GM12878 (cell line): ENCODE results near the gene ESYT2. TPM values are rescaled to one million over a fixed set of nuclear protein-coding genes. Genes with fewer than 3 reads are reported as not detected.
A peak's percentile ranks its signal among the peaks of the same experiment; 100 is the strongest.

Source experiments
- BCL11A ChIP-seq: IDR thresholded peaks from 2 replicates; pipeline ENCODE4 v1.6.1; 2011; ENCODE audit warnings: low read depth, low read length
- BHLHE40 ChIP-seq, 2 experiments: fragments of 450-650 bp in 1 of 2; IDR thresholded peaks; 2 replicates each; pipeline ENCODE4 v1.6.1; 2011 to 2017; ENCODE audit warnings: low read depth in 2 of 2, borderline replicate concordance in 1 of 2, improper control_type of control experiment in 1 of 2, low read length in 1 of 2, mild to moderate bottlenecking in 1 of 2
- CHD2 ChIP-seq: IDR thresholded peaks from 2 replicates; pipeline ENCODE4 v1.6.1; 2011; ENCODE audit warnings: low read depth, low read length, improper control_type of control experiment, borderline replicate concordance
- CREB1 ChIP-seq: IDR thresholded peaks from 2 replicates; pipeline ENCODE4 v1.6.1; 2012; ENCODE audit warnings: low read depth, mild to moderate bottlenecking, inconsistent platforms
- CREM ChIP-seq: IDR thresholded peaks from 2 replicates; pipeline ENCODE4 v1.6.1; 2014; ENCODE audit warnings: antibody characterized with exemption, low read depth
- DPF2 ChIP-seq: fragments of 450-650 bp; IDR thresholded peaks from 2 replicates; pipeline ENCODE4 v1.6.1; 2017; ENCODE audit warnings: mild to moderate bottlenecking
- EED ChIP-seq: sonication (generic); IDR thresholded peaks from 2 replicates; pipeline ENCODE4 v1.6.1; 2016; ENCODE audit warnings: antibody characterized with exemption, low read depth
- ETV6 ChIP-seq, 2 experiments: fragments of 450-650 bp in 1 of 2; IDR thresholded peaks in 1 of 2; conservative IDR thresholded peaks in 1 of 2; 2 replicates each; pipeline ENCODE4 v1.6.1; 2014; ENCODE audit warnings: antibody characterized with exemption in 1 of 2, borderline replicate concordance in 1 of 2, low read depth in 1 of 2, mild to moderate bottlenecking in 1 of 2, moderate library complexity in 1 of 2
- IKZF2 ChIP-seq, 2 experiments: fragments of 450-650 bp; IDR thresholded peaks; 2 replicates each; pipeline ENCODE4 v1.6.1; 2017; ENCODE audit warnings: mild to moderate bottlenecking in 2 of 2, moderate library complexity in 2 of 2
- MEF2A ChIP-seq: IDR thresholded peaks from 2 replicates; pipeline ENCODE4 v1.6.1; 2011; ENCODE audit warnings: low read depth, mild to moderate bottlenecking, low read length, moderate library complexity; ENCODE audit not compliant: insufficient read depth
- NFIC ChIP-seq: IDR thresholded peaks from 2 replicates; pipeline ENCODE4 v1.6.1; 2012; ENCODE audit warnings: low read depth, mild to moderate bottlenecking, inconsistent platforms, low read length, moderate library complexity
- PAX8 ChIP-seq: fragments of 450-650 bp; IDR thresholded peaks from 2 replicates; pipeline ENCODE4 v1.6.1; 2017; ENCODE audit warnings: mild to moderate bottlenecking, moderate library complexity
- POLR2A ChIP-seq: IDR thresholded peaks from 2 replicates; pipeline ENCODE4 v1.6.1; 2011; ENCODE audit warnings: low read depth, mild to moderate bottlenecking, low read length
- RAD51 ChIP-seq: fragments of 450-650 bp; IDR thresholded peaks from 2 replicates; pipeline ENCODE4 v1.6.1; 2016; ENCODE audit warnings: moderate library complexity, mild to moderate bottlenecking, inconsistent platforms
- RB1 ChIP-seq: fragments of 450-650 bp; formaldehyde crosslinking; IDR thresholded peaks from 2 replicates; pipeline ENCODE4 v1.6.1; 2017; ENCODE audit warnings: mild to moderate bottlenecking, borderline replicate concordance
- RCOR1 ChIP-seq: conservative IDR thresholded peaks from 2 replicates; pipeline ENCODE4 v1.6.1; 2012; ENCODE audit warnings: low read depth, low read length, improper control_type of control experiment
- SMC3 ChIP-seq: IDR thresholded peaks from 2 replicates; pipeline ENCODE4 v1.6.1; 2011; ENCODE audit warnings: low read length, improper control_type of control experiment, borderline replicate concordance
- TCF7 ChIP-seq: IDR thresholded peaks from 2 replicates; pipeline ENCODE4 v1.6.1; 2014; ENCODE audit warnings: antibody characterized with exemption, borderline replicate concordance
- ZNF24 ChIP-seq: fragments of 450-650 bp; IDR thresholded peaks from 2 replicates; pipeline ENCODE4 v1.6.1; 2017; ENCODE audit warnings: antibody characterized with exemption, mild to moderate bottlenecking
- ZZZ3 ChIP-seq: IDR thresholded peaks from 2 replicates; pipeline ENCODE4 v1.6.1; 2011; ENCODE audit warnings: low read depth; ENCODE audit not compliant: control insufficient read depth, insufficient read length
- polyA plus RNA-seq, 11 experiments: library from polyadenylated mRNA; depleted of rRNA in 4 of 11; unstranded in 6 of 11; stranded (reverse) in 5 of 11; fragments of >200 nt; fragmentation: Nextera tagmentation in 4 of 11; fragmentation: Illumina TruSeq in 1 of 11; extraction: Ambion mirVana in 4 of 11; extraction: Trizol in 1 of 11; gene quantifications; 1 replicate in 1 of 11; 2 replicates in 10 of 11; pipeline versions ENCODE4 v1.2.1 to v1.2.3, GENCODE V29; 2011 to 2016; ENCODE audit warnings: inconsistent platforms in 2 of 11, missing spikeins in 2 of 11, low read depth in 1 of 11
- total RNA-seq, 4 experiments: library from RNA; depleted of rRNA in 3 of 4; stranded (reverse); fragments of >200 nt in 3 of 4; fragmentation: Illumina TruSeq in 1 of 4; extraction: Trizol in 1 of 4; gene quantifications; 2 replicates each; pipeline versions ENCODE4 v1.2.1 to v1.2.3, GENCODE V29; 2013 to 2021
- TF ChIP-seq, protein P1 (sequence below): fragments of 450-650 bp; IDR thresholded peaks from 2 replicates; pipeline ENCODE4 v1.6.1; 2018; ENCODE audit warnings: mild to moderate bottlenecking, low read depth, moderate library complexity; ENCODE audit not compliant: partially characterized antibody
- TF ChIP-seq, protein P2 (sequence below): fragments of 450-650 bp; IDR thresholded peaks from 2 replicates; pipeline ENCODE4 v1.6.1; 2016; ENCODE audit warnings: mild to moderate bottlenecking
- TF ChIP-seq, protein P3 (sequence below): IDR thresholded peaks from 2 replicates; pipeline ENCODE4 v1.6.1; 2011; ENCODE audit warnings: low read depth, mild to moderate bottlenecking, low read length, moderate library complexity, borderline replicate concordance; ENCODE audit errors: extremely low read depth
- TF ChIP-seq, protein P4 (sequence below): IDR thresholded peaks from 2 replicates; pipeline ENCODE4 v1.6.1; 2012; ENCODE audit warnings: mild to moderate bottlenecking, low read depth, low read length

ESYT2 gene
- total and polyA plus RNA-seq, 10 of the 15 experiments (the other 5 are each of a cell fraction or from before 2014, with no cell fraction given): 1.9 to 44.6 (median 21.4) TPM

DNA sequence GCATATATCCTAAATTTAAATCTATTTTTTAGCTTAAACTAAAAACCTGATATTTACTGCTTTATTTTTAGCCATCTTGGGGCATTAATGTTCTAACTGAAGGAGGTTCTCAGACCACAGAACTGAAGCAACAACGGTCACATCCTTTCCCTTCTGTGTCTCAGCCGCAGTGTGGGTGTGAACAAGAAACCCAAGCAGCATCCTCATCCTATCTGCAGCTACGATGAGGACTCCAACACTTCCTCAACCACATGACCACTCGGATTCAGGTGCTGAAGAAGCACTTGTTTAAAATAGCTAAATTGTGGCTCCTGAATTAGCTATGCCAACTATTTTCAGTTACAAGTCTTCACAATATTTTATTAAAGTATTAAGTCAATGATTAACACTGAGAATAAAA, 5.3 kb downstream of the ESYT2 start (continued):
- TF ChIP-seq POLR2A (peak; percentile 57; the same call in 1 of the 2 replicates), ZNF24 (0 out of 2 replicates have a peak, but pooled peaks have one; percentile 12), ZZZ3 (no peak), DPF2 (peak; percentile 34; the same call in 1 of the 2 replicates), CHD2 (peak; percentile 28; the same call in 1 of the 2 replicates), BHLHE40 (IDR thresholded peaks at IDR 0.05; ENCODE audit: borderline replicate concordance in 1 of 2, low read depth in 2 of 2, low read length in 1 of 2) (peak in 1 of 2 experiments; percentile 44; a peak in 1 of 4 replicates), CREM (peak; percentile 25; the same call in 1 of the 2 replicates), PAX8 (0 out of 2 replicates have a peak, but pooled peaks have one; percentile 38), RCOR1 (0 out of 2 replicates have a peak, but pooled peaks have one; percentile 39), EED (peak; percentile 59; the same call in 1 of the 2 replicates), BCL11A (no peak), CREB1 (no peak), SMC3 (no peak), TCF7 (0 out of 2 replicates have a peak, but pooled peaks have one; percentile 18), IKZF2 (IDR thresholded peaks at IDR 0.05) (peak; percentile 86 to 88; a peak in 3 of 4 replicates), RB1 (peak; percentile 50; the same call in 1 of the 2 replicates), ETV6 (conservative IDR thresholded peaks at IDR 0.05 in 1 of 2, IDR thresholded peaks at IDR 0.05 in 1 of 2; ENCODE audit: borderline replicate concordance in 1 of 2, low read depth in 1 of 2) (no peak), RAD51 (peak; percentile 82), MEF2A (peak; percentile 63; the same call in 1 of the 2 replicates), NFIC (0 out of 2 replicates have a peak, but pooled peaks have one; percentile 26)
- TF ChIP-seq, protein P1, sequence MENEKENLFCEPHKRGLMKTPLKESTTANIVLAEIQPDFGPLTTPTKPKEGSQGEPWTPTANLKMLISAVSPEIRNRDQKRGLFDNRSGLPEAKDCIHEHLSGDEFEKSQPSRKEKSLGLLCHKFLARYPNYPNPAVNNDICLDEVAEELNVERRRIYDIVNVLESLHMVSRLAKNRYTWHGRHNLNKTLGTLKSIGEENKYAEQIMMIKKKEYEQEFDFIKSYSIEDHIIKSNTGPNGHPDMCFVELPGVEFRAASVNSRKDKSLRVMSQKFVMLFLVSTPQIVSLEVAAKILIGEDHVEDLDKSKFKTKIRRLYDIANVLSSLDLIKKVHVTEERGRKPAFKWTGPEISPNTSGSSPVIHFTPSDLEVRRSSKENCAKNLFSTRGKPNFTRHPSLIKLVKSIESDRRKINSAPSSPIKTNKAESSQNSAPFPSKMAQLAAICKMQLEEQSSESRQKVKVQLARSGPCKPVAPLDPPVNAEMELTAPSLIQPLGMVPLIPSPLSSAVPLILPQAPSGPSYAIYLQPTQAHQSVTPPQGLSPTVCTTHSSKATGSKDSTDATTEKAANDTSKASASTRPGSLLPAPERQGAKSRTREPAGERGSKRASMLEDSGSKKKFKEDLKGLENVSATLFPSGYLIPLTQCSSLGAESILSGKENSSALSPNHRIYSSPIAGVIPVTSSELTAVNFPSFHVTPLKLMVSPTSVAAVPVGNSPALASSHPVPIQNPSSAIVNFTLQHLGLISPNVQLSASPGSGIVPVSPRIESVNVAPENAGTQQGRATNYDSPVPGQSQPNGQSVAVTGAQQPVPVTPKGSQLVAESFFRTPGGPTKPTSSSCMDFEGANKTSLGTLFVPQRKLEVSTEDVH: no peak
- TF ChIP-seq, protein P2, sequence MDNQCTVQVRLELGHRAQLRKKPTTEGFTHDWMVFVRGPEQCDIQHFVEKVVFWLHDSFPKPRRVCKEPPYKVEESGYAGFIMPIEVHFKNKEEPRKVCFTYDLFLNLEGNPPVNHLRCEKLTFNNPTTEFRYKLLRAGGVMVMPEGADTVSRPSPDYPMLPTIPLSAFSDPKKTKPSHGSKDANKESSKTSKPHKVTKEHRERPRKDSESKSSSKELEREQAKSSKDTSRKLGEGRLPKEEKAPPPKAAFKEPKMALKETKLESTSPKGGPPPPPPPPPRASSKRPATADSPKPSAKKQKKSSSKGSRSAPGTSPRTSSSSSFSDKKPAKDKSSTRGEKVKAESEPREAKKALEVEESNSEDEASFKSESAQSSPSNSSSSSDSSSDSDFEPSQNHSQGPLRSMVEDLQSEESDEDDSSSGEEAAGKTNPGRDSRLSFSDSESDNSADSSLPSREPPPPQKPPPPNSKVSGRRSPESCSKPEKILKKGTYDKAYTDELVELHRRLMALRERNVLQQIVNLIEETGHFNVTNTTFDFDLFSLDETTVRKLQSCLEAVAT: peak; percentile 68
- TF ChIP-seq, protein P3, sequence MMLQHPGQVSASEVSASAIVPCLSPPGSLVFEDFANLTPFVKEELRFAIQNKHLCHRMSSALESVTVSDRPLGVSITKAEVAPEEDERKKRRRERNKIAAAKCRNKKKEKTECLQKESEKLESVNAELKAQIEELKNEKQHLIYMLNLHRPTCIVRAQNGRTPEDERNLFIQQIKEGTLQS: no peak
- TF ChIP-seq, protein P4, sequence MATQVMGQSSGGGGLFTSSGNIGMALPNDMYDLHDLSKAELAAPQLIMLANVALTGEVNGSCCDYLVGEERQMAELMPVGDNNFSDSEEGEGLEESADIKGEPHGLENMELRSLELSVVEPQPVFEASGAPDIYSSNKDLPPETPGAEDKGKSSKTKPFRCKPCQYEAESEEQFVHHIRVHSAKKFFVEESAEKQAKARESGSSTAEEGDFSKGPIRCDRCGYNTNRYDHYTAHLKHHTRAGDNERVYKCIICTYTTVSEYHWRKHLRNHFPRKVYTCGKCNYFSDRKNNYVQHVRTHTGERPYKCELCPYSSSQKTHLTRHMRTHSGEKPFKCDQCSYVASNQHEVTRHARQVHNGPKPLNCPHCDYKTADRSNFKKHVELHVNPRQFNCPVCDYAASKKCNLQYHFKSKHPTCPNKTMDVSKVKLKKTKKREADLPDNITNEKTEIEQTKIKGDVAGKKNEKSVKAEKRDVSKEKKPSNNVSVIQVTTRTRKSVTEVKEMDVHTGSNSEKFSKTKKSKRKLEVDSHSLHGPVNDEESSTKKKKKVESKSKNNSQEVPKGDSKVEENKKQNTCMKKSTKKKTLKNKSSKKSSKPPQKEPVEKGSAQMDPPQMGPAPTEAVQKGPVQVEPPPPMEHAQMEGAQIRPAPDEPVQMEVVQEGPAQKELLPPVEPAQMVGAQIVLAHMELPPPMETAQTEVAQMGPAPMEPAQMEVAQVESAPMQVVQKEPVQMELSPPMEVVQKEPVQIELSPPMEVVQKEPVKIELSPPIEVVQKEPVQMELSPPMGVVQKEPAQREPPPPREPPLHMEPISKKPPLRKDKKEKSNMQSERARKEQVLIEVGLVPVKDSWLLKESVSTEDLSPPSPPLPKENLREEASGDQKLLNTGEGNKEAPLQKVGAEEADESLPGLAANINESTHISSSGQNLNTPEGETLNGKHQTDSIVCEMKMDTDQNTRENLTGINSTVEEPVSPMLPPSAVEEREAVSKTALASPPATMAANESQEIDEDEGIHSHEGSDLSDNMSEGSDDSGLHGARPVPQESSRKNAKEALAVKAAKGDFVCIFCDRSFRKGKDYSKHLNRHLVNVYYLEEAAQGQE: no peak
